HG02852 (cell line): Measurements from ENCODE around the gene RANGAP1.

Experiments used
- ATAC-seq: cut with Tn5 transposase; IDR thresholded peaks from one replicate; pipeline ENCODE4 v1.9.1; 2021; ENCODE audit warnings: mild to moderate bottlenecking, moderate library complexity; ENCODE audit not compliant: unreplicated experiment

The RANGAP1 gene

GRCh38 chr22:41204066-41204465, 81.9 kb downstream of the RANGAP1 start:
- ATAC-seq: no peak

GRCh38 chr22:41203118-41203517, 82.9 kb downstream of the RANGAP1 start:
- no peak for ATAC-seq

- ATAC-seq: no peak
These were observed 84.8 kb downstream of the RANGAP1 start for GRCh38 chr22:41201141-41201540.

GRCh38 chr22:41198027-41198580, 87.9 kb downstream of the RANGAP1 start:
- no peak for ATAC-seq

- peak; percentile 81 for ATAC-seq
These were observed 88.7 kb downstream of the RANGAP1 start for GRCh38 chr22:41197038-41197972.
